Measurements from ENCODE around the gene BMERB1.
"Not testable (repeated sequence)": the region's sequence is repeated elsewhere in the genome, so short reads cannot be mapped to it uniquely, and the experiment has no call there.

BMERB1 gene

GRCh38 chr16:15422222-15422621, 12.2 kb upstream of the BMERB1 start:
- Histone ChIP-seq H3K4me3 (ENCODE audit: insufficient read depth, low read depth, low read length) (no peak overlapping the region), H3K9me3 (ENCODE audit: control insufficient read depth, low read length) (no peaks in the 10 kb centered on the region), H3K4me1 (ENCODE audit: control insufficient read depth, insufficient read depth, low read length) (no peaks in the 10 kb centered on the region), H3K27me3 (ENCODE audit: control insufficient read depth, insufficient read depth, low read length, poor library complexity, severe bottlenecking) (no peaks in the 10 kb centered on the region), H3K27ac (ENCODE audit: insufficient read depth, low read depth, low read length, poor library complexity, severe bottlenecking) (no peak overlapping the region), H3K36me3 (ENCODE audit: control insufficient read depth, insufficient read depth, low read length) (no peaks in the 10 kb centered on the region)
- WGBS, 2 experiments = 92 to 94% methylated on average over 8 of the region's 8 CpGs

DNA sequence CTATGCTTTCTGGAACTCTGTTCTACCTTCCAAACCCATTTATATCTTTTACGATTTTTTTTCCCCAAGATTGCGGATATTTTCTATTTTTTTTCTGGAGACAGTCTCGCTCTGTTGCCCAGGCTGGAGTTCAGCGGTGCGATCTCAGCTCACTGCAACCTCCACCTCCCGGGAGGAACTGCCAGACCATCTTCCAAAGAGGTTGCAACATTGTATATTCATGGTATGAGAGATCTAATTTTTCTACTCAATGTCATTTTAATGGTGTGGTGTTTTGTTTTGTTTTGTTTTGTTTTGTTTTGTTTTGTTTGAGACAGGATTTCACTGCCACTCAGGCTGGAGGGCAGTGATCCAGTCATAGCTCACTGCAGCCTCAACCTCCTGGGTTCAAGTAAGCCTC, 8.5 kb upstream of the BMERB1 start:
- Histone ChIP-seq H3K4me3 (ENCODE audit: insufficient read depth, low read depth, low read length) (no peak overlapping the region), H3K27ac (ENCODE audit: insufficient read depth, low read depth, low read length, poor library complexity, severe bottlenecking) (no peak overlapping the region), H3K4me1 (ENCODE audit: control insufficient read depth, insufficient read depth, low read length) (no peaks in the 10 kb centered on the region), H3K36me3 (ENCODE audit: control insufficient read depth, insufficient read depth, low read length) (no peaks in the 10 kb centered on the region), H3K9me3 (ENCODE audit: control insufficient read depth, low read length) (no peaks in the 10 kb centered on the region), H3K27me3 (ENCODE audit: control insufficient read depth, insufficient read depth, low read length, poor library complexity, severe bottlenecking) (no peaks in the 10 kb centered on the region)
- WGBS, 2 experiments = 90 to 95% methylated on average over 6 of the region's 6 CpGs

DNA sequence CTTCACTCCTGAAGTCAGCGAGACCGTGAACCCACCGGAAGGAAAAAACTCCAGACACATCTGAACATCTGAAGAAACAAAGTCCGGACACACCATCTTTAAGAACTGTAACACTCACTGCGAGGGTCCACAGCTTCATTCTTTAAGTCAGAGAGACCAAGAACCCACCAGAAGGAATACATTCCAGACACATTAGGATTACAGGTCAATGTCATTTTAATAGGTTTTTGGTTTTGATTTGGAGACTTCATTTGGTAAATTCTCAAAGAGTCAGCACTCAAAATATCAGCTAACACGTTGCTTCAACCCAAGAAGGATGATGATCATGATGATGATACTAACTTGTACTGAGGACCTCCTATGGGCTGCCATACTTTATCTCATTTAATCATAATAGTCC, 7.6 kb upstream of the BMERB1 start:
- H3K27ac ChIP-seq (ENCODE audit: insufficient read depth, low read depth, low read length, poor library complexity, severe bottlenecking) = no peak overlapping the region
- no peaks in the 10 kb centered on the region for H3K9me3 ChIP-seq (ENCODE audit: control insufficient read depth, low read length)
- 79 to 81% methylated on average over 6 of the region's 6 CpGs for WGBS, 2 experiments
- no peaks in the 10 kb centered on the region for H3K27me3 ChIP-seq (ENCODE audit: control insufficient read depth, insufficient read depth, low read length, poor library complexity, severe bottlenecking)
- H3K4me1 ChIP-seq (ENCODE audit: control insufficient read depth, insufficient read depth, low read length) = no peaks in the 10 kb centered on the region
- no peak overlapping the region for H3K4me3 ChIP-seq (ENCODE audit: insufficient read depth, low read depth, low read length)
- H3K36me3 ChIP-seq (ENCODE audit: control insufficient read depth, insufficient read depth, low read length) = no peaks in the 10 kb centered on the region

DNA sequence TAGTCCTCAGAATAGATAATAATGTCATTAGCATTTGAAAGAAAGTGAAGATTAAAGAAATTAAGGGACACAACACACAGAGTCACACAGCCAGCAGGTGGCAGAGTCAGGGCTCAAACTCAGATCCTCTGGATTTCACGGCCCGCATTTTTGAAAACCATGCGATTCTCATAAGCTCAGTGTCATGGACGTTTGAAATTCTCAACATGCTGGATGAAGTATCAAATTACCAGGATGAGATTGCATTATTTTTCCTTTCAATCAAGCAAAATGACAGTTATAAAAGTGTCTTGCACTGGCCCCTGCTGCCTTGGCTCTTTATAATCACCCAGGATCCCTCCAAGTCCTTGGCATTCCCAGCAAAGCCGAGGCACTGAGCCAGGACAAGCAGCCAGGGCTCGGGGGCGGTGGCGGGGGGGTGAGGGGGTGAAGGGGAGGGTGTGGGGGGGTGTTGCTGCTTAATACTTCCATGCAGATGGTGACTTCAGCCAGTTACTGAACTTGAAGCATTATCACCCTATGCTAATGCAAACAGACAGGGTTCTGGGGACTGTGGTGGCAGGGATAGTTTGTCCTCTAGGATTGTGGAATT, 6.6 kb upstream of the BMERB1 start:
- H3K4me3 ChIP-seq (ENCODE audit: insufficient read depth, low read depth, low read length) = no peak overlapping the region
- H3K4me1 ChIP-seq (ENCODE audit: control insufficient read depth, insufficient read depth, low read length) = no peaks in the 10 kb centered on the region
- H3K27ac ChIP-seq (ENCODE audit: insufficient read depth, low read depth, low read length, poor library complexity, severe bottlenecking) = no peak overlapping the region
- 63 to 83% methylated on average over 4 to 6 of the region's 8 CpGs for WGBS, 2 experiments
- no peaks in the 10 kb centered on the region for H3K9me3 ChIP-seq (ENCODE audit: control insufficient read depth, low read length)
- no peaks in the 10 kb centered on the region for H3K36me3 ChIP-seq (ENCODE audit: control insufficient read depth, insufficient read depth, low read length)
- H3K27me3 ChIP-seq (ENCODE audit: control insufficient read depth, insufficient read depth, low read length, poor library complexity, severe bottlenecking) = no peaks in the 10 kb centered on the region

DNA sequence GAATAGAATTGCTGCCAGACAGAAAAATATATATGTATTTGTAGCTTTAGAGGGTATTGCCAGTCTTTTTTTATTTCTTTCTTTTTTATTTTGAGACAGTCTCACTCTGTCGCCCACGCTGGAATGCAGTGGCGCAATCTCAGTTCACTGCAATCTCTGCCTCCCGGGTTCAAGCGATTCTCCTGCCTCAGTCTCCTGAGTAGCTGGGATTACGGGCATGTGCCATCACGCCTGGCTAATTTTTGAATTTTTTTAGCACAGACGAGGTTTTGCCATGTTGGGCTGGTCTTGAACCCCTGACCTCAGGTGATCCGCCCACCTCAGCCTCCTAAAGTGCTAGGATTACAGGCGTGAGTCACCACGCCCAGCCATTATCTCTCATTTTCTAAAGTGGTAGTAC, 3.5 kb upstream of the BMERB1 start:
- H3K27me3 ChIP-seq (ENCODE audit: control insufficient read depth, insufficient read depth, low read length, poor library complexity, severe bottlenecking); H3K36me3 ChIP-seq (ENCODE audit: control insufficient read depth, insufficient read depth, low read length); H3K4me3 ChIP-seq (ENCODE audit: insufficient read depth, low read depth, low read length); H3K9me3 ChIP-seq (ENCODE audit: control insufficient read depth, low read length); H3K27ac ChIP-seq (ENCODE audit: insufficient read depth, low read depth, low read length, poor library complexity, severe bottlenecking); H3K4me1 ChIP-seq (ENCODE audit: control insufficient read depth, insufficient read depth, low read length): not testable (repeated sequence)
- 91% methylated on average over 11 of the region's 11 CpGs for WGBS, 2 experiments

DNA sequence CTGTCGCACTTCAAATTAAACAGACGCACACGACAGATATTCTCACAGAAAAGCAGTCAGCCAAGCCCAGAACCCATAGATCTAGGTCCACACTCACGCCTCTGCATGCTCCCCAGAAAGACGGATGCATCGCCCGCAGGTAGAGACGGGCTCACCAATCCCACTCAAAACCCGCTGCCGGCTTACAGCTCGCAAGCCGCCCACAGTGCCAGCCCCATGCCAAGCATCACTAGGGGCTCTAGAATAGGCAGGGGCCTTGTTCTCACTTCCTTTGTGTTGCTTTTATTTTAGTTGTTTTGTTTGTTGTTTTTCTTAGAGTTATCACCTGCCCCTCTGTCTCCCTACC, 336 bp upstream of the BMERB1 start:
- Histone ChIP-seq H3K27ac (ENCODE audit: insufficient read depth, low read depth, low read length, poor library complexity, severe bottlenecking) (no peak overlapping the region), H3K9me3 (ENCODE audit: control insufficient read depth, low read length) (no peaks in the 10 kb centered on the region), H3K4me1 (ENCODE audit: control insufficient read depth, insufficient read depth, low read length) (no peaks in the 10 kb centered on the region), H3K4me3 (ENCODE audit: insufficient read depth, low read depth, low read length) (peak overlapping the region; percentile 81), H3K36me3 (ENCODE audit: control insufficient read depth, insufficient read depth, low read length) (no peaks in the 10 kb centered on the region), H3K27me3 (ENCODE audit: control insufficient read depth, insufficient read depth, low read length, poor library complexity, severe bottlenecking) (peaks cover 10% of the 10 kb centered on the region)
- WGBS, 2 experiments = 70 to 71% methylated on average over 12 of the region's 12 CpGs

DNA sequence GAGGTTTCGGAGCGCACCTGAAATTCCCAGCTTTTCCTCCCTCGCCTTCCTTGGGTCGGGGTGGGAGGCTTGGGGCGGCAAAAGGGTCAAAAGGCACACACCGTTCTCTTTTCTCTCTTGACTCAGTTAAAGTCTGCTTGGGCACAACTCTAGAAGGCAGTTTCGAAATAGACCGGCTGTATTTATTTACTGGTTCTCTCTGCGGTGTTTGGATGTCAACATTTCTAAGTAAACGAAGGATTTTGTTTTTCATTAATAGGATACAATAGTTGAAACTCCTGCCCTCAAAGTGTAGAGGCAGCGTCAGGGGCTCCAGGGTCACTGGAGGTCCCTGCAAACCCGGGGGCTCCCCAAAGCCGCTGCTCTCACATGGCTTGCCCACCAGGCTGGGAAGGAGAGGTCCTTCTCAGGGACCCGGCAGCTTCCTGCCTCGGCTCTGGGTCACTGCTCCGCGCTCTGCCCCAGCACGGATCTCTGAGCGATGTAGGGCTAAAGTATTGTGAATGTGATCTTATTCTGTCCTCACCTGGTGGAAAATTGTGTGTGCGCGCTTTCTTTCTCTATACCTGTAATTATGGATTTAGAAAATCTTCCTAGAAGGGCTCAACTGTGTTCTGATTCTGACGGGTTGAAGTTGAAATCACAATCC, 952 bp downstream of the BMERB1 start:
- Histone ChIP-seq H3K9me3 (ENCODE audit: control insufficient read depth, low read length) (no peaks in the 10 kb centered on the region), H3K27me3 (ENCODE audit: control insufficient read depth, insufficient read depth, low read length, poor library complexity, severe bottlenecking) (peaks cover 10% of the 10 kb centered on the region), H3K36me3 (ENCODE audit: control insufficient read depth, insufficient read depth, low read length) (no peaks in the 10 kb centered on the region), H3K27ac (ENCODE audit: insufficient read depth, low read depth, low read length, poor library complexity, severe bottlenecking) (no peak overlapping the region), H3K4me1 (ENCODE audit: control insufficient read depth, insufficient read depth, low read length) (no peaks in the 10 kb centered on the region), H3K4me3 (ENCODE audit: insufficient read depth, low read depth, low read length) (peak overlapping the region; percentile 81)
- WGBS, 2 experiments = 11 to 12% methylated on average over 21 to 22 of the region's 22 CpGs

DNA sequence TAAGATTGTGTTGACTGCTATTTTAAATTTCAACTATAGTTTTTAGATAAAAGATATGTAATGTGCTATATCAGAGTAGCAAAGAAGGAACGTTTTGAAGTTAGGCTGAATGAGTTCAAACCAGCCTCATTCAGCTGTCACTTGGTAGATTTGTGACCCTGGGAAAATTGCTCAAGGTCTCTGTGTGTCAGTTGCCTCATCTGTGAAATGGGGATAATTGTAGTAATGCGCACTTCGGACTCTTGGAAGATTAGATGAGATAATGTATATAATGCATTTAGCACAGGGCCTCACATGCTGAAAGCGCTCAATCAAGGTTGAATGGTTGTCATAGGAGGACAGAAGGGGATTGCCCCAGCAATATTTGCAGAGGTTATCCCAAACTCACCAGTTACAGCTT, 4.7 kb downstream of the BMERB1 start:
- no peaks in the 10 kb centered on the region for H3K9me3 ChIP-seq (ENCODE audit: control insufficient read depth, low read length)
- 91 to 95% methylated on average over 4 of the region's 4 CpGs for WGBS, 2 experiments
- no peaks in the 10 kb centered on the region for H3K4me1 ChIP-seq (ENCODE audit: control insufficient read depth, insufficient read depth, low read length)
- H3K27ac ChIP-seq (ENCODE audit: insufficient read depth, low read depth, low read length, poor library complexity, severe bottlenecking) = no peak overlapping the region
- H3K4me3 ChIP-seq (ENCODE audit: insufficient read depth, low read depth, low read length) = no peak overlapping the region
- H3K27me3 ChIP-seq (ENCODE audit: control insufficient read depth, insufficient read depth, low read length, poor library complexity, severe bottlenecking) = peaks cover 10% of the 10 kb centered on the region
- H3K36me3 ChIP-seq (ENCODE audit: control insufficient read depth, insufficient read depth, low read length) = no peaks in the 10 kb centered on the region

GRCh38 chr16:15439521-15439920, 5.1 kb downstream of the BMERB1 start:
- no peak overlapping the region for H3K4me3 ChIP-seq (ENCODE audit: insufficient read depth, low read depth, low read length)
- H3K27ac ChIP-seq (ENCODE audit: insufficient read depth, low read depth, low read length, poor library complexity, severe bottlenecking) = no peak overlapping the region
- no peaks in the 10 kb centered on the region for H3K9me3 ChIP-seq (ENCODE audit: control insufficient read depth, low read length)
- H3K27me3 ChIP-seq (ENCODE audit: control insufficient read depth, insufficient read depth, low read length, poor library complexity, severe bottlenecking) = peaks cover 10% of the 10 kb centered on the region
- no peaks in the 10 kb centered on the region for H3K4me1 ChIP-seq (ENCODE audit: control insufficient read depth, insufficient read depth, low read length)
- H3K36me3 ChIP-seq (ENCODE audit: control insufficient read depth, insufficient read depth, low read length) = no peaks in the 10 kb centered on the region
- WGBS, 2 experiments = 89 to 90% methylated on average over 4 of the region's 4 CpGs

DNA sequence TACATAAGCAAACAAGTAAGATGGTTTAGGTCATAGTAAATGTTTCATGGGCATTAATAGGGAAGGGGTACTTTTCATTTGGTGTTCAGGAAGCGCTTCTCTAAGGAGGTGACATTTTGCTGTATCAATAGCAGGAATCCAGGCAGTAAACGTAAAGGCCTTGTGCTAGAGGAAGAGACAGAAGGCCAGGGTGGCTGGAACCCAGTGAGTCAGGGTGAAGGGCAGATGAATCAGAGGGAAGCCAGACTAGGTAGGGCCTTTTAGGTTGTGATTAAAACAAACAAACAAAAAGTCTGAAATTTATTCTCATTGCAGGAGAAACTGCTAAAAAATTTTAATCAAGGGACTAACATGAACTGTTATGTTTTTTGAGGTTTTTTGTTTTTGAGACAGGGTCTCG, 6.5 kb downstream of the BMERB1 start:
- 92 to 95% methylated on average over 3 of the region's 3 CpGs for WGBS, 2 experiments
- Histone ChIP-seq H3K36me3 (ENCODE audit: control insufficient read depth, insufficient read depth, low read length) (no peaks in the 10 kb centered on the region), H3K9me3 (ENCODE audit: control insufficient read depth, low read length) (no peaks in the 10 kb centered on the region), H3K4me1 (ENCODE audit: control insufficient read depth, insufficient read depth, low read length) (no peaks in the 10 kb centered on the region), H3K27ac (ENCODE audit: insufficient read depth, low read depth, low read length, poor library complexity, severe bottlenecking) (no peak overlapping the region), H3K27me3 (ENCODE audit: control insufficient read depth, insufficient read depth, low read length, poor library complexity, severe bottlenecking) (peaks cover under 1% of the 10 kb centered on the region), H3K4me3 (ENCODE audit: insufficient read depth, low read depth, low read length) (no peak overlapping the region)

GRCh38 chr16:15442140-15442539, 7.8 kb downstream of the BMERB1 start:
- not testable (repeated sequence) for H3K36me3 ChIP-seq (ENCODE audit: control insufficient read depth, insufficient read depth, low read length); H3K27me3 ChIP-seq (ENCODE audit: control insufficient read depth, insufficient read depth, low read length, poor library complexity, severe bottlenecking); H3K9me3 ChIP-seq (ENCODE audit: control insufficient read depth, low read length); H3K27ac ChIP-seq (ENCODE audit: insufficient read depth, low read depth, low read length, poor library complexity, severe bottlenecking); H3K4me3 ChIP-seq (ENCODE audit: insufficient read depth, low read depth, low read length); H3K4me1 ChIP-seq (ENCODE audit: control insufficient read depth, insufficient read depth, low read length)
- WGBS, 2 experiments = 95 to 96% methylated on average over 5 of the region's 5 CpGs
